Measurements from ENCODE around the gene PDZD2.

DNA sequence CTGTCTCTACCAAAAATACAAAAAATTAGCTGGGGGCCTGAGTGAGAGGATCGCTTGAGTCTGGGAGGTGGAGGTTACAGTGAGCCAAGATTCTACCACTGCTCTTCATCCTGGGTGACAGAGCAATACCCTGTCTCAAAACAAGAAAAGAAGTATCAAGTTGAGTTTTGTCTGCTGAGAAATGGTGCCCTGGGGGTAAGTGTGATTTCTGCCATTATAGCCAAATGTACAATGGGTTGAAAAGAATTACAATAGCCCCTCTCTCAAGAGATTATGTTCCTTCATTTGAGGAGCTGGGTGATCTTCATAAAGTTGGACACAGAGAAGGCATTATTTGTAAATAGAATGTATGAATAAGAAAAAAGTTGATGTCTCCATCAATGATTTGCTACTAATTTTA lies 345.8 kb downstream of the PDZD2 start:
- TF ChIP-seq EZH2 (IDR thresholded peaks at IDR 0.05; ENCODE audit: insufficient read depth, poor library complexity, severe bottlenecking) (no peak), EZH2phosphoT487 (IDR thresholded peaks at IDR 0.05; ENCODE audit: insufficient read depth, low read depth) (no peak)
